A549 (cell line): ENCODE measurements around the gene CHD6.

Source experiments
- RCOR1 ChIP-seq: fragments of 150-350 bp; IDR thresholded peaks from 2 replicates; pipeline ENCODE4 v1.6.1; 2014; ENCODE audit warnings: antibody characterized with exemption, low read length, low read depth
- TF ChIP-seq, protein P1 (sequence below): fragments of >200 bp; sonication (Bioruptor Twin); formaldehyde crosslinking; IDR thresholded peaks from 3 replicates; pipeline ENCODE4 v1.5.1; 2016

- TF ChIP-seq, protein P1, sequence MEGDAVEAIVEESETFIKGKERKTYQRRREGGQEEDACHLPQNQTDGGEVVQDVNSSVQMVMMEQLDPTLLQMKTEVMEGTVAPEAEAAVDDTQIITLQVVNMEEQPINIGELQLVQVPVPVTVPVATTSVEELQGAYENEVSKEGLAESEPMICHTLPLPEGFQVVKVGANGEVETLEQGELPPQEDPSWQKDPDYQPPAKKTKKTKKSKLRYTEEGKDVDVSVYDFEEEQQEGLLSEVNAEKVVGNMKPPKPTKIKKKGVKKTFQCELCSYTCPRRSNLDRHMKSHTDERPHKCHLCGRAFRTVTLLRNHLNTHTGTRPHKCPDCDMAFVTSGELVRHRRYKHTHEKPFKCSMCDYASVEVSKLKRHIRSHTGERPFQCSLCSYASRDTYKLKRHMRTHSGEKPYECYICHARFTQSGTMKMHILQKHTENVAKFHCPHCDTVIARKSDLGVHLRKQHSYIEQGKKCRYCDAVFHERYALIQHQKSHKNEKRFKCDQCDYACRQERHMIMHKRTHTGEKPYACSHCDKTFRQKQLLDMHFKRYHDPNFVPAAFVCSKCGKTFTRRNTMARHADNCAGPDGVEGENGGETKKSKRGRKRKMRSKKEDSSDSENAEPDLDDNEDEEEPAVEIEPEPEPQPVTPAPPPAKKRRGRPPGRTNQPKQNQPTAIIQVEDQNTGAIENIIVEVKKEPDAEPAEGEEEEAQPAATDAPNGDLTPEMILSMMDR: no peak
- TF ChIP-seq RCOR1: no peak
Measured at GRCh38 chr20:41510847-41511450, 107.2 kb downstream of the CHD6 start.
